GM12878 (cell line): ENCODE measurements around the gene FASN. TPM values are rescaled to one million over a fixed set of nuclear protein-coding genes. Genes with fewer than 3 reads are reported as not detected.

Experiments used
- ATAC-seq: fragments of 200-7000 bp; cut with Tn5 transposase; 3 replicates; pipeline ENCODE4 v1.9.1; 2020; ENCODE audit warnings: mild to moderate bottlenecking, moderate library complexity
- BruUV-seq: library from RNA; stranded (reverse); fragments of 400-500 nt; replicated peaks from 2 replicates; lab custom pipeline; 2021; lab: Mats Ljungman, UMichigan
- CTCF ChIA-PET: fragments of 300-600 bp; sonication (Branson Sonifier 250); formaldehyde crosslinking; extraction: SDS; loops from one replicate; lab custom pipeline; 2021; ENCODE audit warnings: inconsistent platforms; lab: Yijun Ruan, JAX
- POLR2A ChIA-PET: fragments of 350-600 bp; formaldehyde crosslinking; extraction: SDS; loops from one replicate; lab custom pipeline; 2021; ENCODE audit warnings: inconsistent platforms; lab: Charles Lee
- RAD21 ChIA-PET: fragments of 300-600 bp; sonication (Branson Sonifier 250); formaldehyde crosslinking; loops from one replicate; lab custom pipeline; 2023; ENCODE audit warnings: antibody characterized with exemption; ENCODE audit not compliant: unreplicated experiment; lab: Charles Lee
- SMC1A ChIA-PET: fragments of 300-600 bp; sonication (Branson Sonifier 250); formaldehyde crosslinking; loops from one replicate; lab custom pipeline; 2023; ENCODE audit not compliant: unreplicated experiment, uncharacterized antibody; lab: Charles Lee
- DNase-seq: peaks from one replicate; pipeline ENCODE4 v3.0.0-alpha.2; 2011; ENCODE audit warnings: low read depth, low spot score
- FAIRE-seq: peaks from 3 replicates; lab custom pipeline; 2011; peaks lifted over from hg19 to GRCh38; lab: Jason Lieb, UNC
- H2AFZ ChIP-seq: 2 replicates; pipeline ENCODE4 v1.6.0; 2011; ENCODE audit warnings: low read depth, low read length, control low read depth; ENCODE audit not compliant: control insufficient read depth
- H3K27ac ChIP-seq: 2 replicates; pipeline ENCODE4 v1.5.1; 2011; ENCODE audit warnings: control low read depth; ENCODE audit not compliant: control insufficient read depth, insufficient read depth
- H3K27me3 ChIP-seq, 2 experiments: replicated peaks in 1 of 2; 2 replicates each; pipeline versions ENCODE4 v1.6.0 to v1.6.1; 2011; ENCODE audit warnings: low read length in 1 of 2; ENCODE audit not compliant: control insufficient read depth in 2 of 2, insufficient read depth in 2 of 2
- H3K36me3 ChIP-seq, 2 experiments: 2 replicates each; pipeline ENCODE4 v1.5.1; 2011; ENCODE audit warnings: low read length in 1 of 2; ENCODE audit not compliant: control insufficient read depth in 2 of 2, insufficient read depth in 2 of 2
- H3K4me1 ChIP-seq: 2 replicates; pipeline ENCODE4 v1.6.1; 2011; ENCODE audit warnings: mild to moderate bottlenecking, low read length, moderate library complexity, mixed read lengths; ENCODE audit not compliant: control insufficient read depth, insufficient read depth
- H3K4me2 ChIP-seq: 2 replicates; pipeline ENCODE4 v1.6.0; 2011; ENCODE audit warnings: control low read depth; ENCODE audit not compliant: control insufficient read depth, insufficient read depth
- H3K4me3 ChIP-seq: fragments of 200-600 bp; sonication (generic); 2 replicates; pipeline ENCODE4 v1.5.1; 2016
- H3K79me2 ChIP-seq: 2 replicates; pipeline ENCODE4 v1.6.0; 2011; ENCODE audit warnings: low read length; ENCODE audit not compliant: control insufficient read depth, insufficient read depth
- H3K9ac ChIP-seq: 2 replicates; pipeline ENCODE4 v1.8.0; 2011; ENCODE audit warnings: low read length, control low read depth, mixed read lengths; ENCODE audit not compliant: control insufficient read depth, insufficient read depth
- H3K9me3 ChIP-seq: replicated peaks from 3 replicates; pipeline ENCODE4 v1.5.1; 2011; ENCODE audit warnings: mild to moderate bottlenecking, low read length; ENCODE audit not compliant: control insufficient read depth, insufficient read depth
- H4K20me1 ChIP-seq: 2 replicates; pipeline ENCODE4 v1.6.0; 2011; ENCODE audit not compliant: control insufficient read depth, insufficient read depth
- CHD2 ChIP-seq: IDR thresholded peaks from 2 replicates; pipeline ENCODE4 v1.6.1; 2011; ENCODE audit warnings: low read depth, low read length, improper control_type of control experiment, borderline replicate concordance
- EED ChIP-seq: sonication (generic); IDR thresholded peaks from 2 replicates; pipeline ENCODE4 v1.6.1; 2016; ENCODE audit warnings: antibody characterized with exemption, low read depth
- EZH2 ChIP-seq: IDR thresholded peaks from 2 replicates; pipeline ENCODE4 v1.6.1; 2012; ENCODE audit warnings: low read depth, mild to moderate bottlenecking, control low read depth, inconsistent platforms, low read length, borderline replicate concordance; ENCODE audit not compliant: control insufficient read depth
- MYB ChIP-seq: fragments of 150-350 bp; IDR thresholded peaks from 2 replicates; pipeline ENCODE4 v1.6.1; 2014; ENCODE audit warnings: mild to moderate bottlenecking, low read depth, low read length, borderline replicate concordance
- POLR2A ChIP-seq: IDR thresholded peaks from 2 replicates; pipeline ENCODE4 v1.6.1; 2011; ENCODE audit warnings: low read depth, mild to moderate bottlenecking, low read length
- RB1 ChIP-seq: fragments of 450-650 bp; formaldehyde crosslinking; IDR thresholded peaks from 2 replicates; pipeline ENCODE4 v1.6.1; 2017; ENCODE audit warnings: mild to moderate bottlenecking, borderline replicate concordance
- ZNF24 ChIP-seq: fragments of 450-650 bp; IDR thresholded peaks from 2 replicates; pipeline ENCODE4 v1.6.1; 2017; ENCODE audit warnings: antibody characterized with exemption, mild to moderate bottlenecking
- WGBS: methylation state at CpG from one replicate; pipeline ENCODE4 v1.1.6; 2016; ENCODE audit warnings: low lambda C conversion rate; ENCODE audit not compliant: insufficient replicate concordance, insufficient coverage; ENCODE audit errors: missing lambda C conversion rate; 5-methylcytosine and 5-hydroxymethylcytosine counted together
- in situ Hi-C: fragments of 300-500 bp; cut with MboI; formaldehyde crosslinking; loops from 9 replicates; pipeline ENCODE4 v1.14.3; 2018; ENCODE audit warnings: mixed read lengths
- intact Hi-C: fragments of 100-400 bp; cut with micrococcal nuclease; formaldehyde crosslinking; loops from one replicate; pipeline ENCODE4 v1.14.2; 2022; ENCODE audit not compliant: unreplicated experiment
- polyA plus RNA-seq, 11 experiments: library from polyadenylated mRNA; depleted of rRNA in 4 of 11; unstranded in 6 of 11; stranded (reverse) in 5 of 11; fragments of >200 nt; fragmentation: Nextera tagmentation in 4 of 11; fragmentation: Illumina TruSeq in 1 of 11; extraction: Ambion mirVana in 4 of 11; extraction: Trizol in 1 of 11; gene quantifications; 1 replicate in 1 of 11; 2 replicates in 10 of 11; pipeline versions ENCODE4 v1.2.1 to v1.2.3, GENCODE V29; 2011 to 2016; ENCODE audit warnings: inconsistent platforms in 2 of 11, missing spikeins in 2 of 11, low read depth in 1 of 11
- total RNA-seq, 4 experiments: library from RNA; depleted of rRNA in 3 of 4; stranded (reverse); fragments of >200 nt in 3 of 4; fragmentation: Illumina TruSeq in 1 of 4; extraction: Trizol in 1 of 4; gene quantifications; 2 replicates each; pipeline versions ENCODE4 v1.2.1 to v1.2.3, GENCODE V29; 2013 to 2021

Gene FASN
- total and polyA plus RNA-seq, 10 of the 15 experiments (the other 5 are each of a cell fraction or from before 2014, with no cell fraction given): 0.19 to 333 (median 30.4) TPM

GRCh38 chr17:82055023-82055964, 42.7 kb downstream of the FASN start:
- no peak overlapping the region for H2AFZ ChIP-seq
- H3K9me3 ChIP-seq: no peaks in the 10 kb centered on the region
- H4K20me1 ChIP-seq: no peaks in the 10 kb centered on the region
- intact Hi-C loops: no loop called here
- no peak overlapping the region for H3K9ac ChIP-seq
- H3K4me1 ChIP-seq: peaks cover 4% of the 10 kb centered on the region
- H3K27me3 ChIP-seq: no peaks in the 10 kb centered on the region
- H3K4me2 ChIP-seq: no peak overlapping the region
- RAD21 ChIA-PET: no interaction called here
- SMC1A ChIA-PET: no interaction called here
- POLR2A ChIA-PET: interaction anchor here (0.6 to 2.4 kb wide), 2 partner anchors 11 to 18 kb away, joined by 3 to 6 read pairs; partner anchors contain the start of gene DCXR
- peaks cover 0 to 27% of the 10 kb centered on the region in 2 experiments for H3K36me3 ChIP-seq
- no TSS peak for BruUV-seq
- DNase-seq: no peak
- H3K79me2 ChIP-seq: peaks cover 14% of the 10 kb centered on the region
- no peak for FAIRE-seq
- H3K4me3 ChIP-seq: no peak overlapping the region
- ATAC-seq: no peak
- no peak for TF ChIP-seq CHD2
- TF ChIP-seq EZH2: no peak
- peak; percentile 59 for TF ChIP-seq POLR2A
- TF ChIP-seq RB1: no peak
- no peak for TF ChIP-seq ZNF24
- no peak for TF ChIP-seq EED
- TF ChIP-seq MYB: no peak
- WGBS: 69% methylated on average over 23 of the region's 26 CpGs
- in situ Hi-C loops: no loop called here
- CTCF ChIA-PET: no interaction called here
- H3K27ac ChIP-seq: no peak overlapping the region
